ENCODE results near the gene ACCSL.

ACCSL gene

DNA sequence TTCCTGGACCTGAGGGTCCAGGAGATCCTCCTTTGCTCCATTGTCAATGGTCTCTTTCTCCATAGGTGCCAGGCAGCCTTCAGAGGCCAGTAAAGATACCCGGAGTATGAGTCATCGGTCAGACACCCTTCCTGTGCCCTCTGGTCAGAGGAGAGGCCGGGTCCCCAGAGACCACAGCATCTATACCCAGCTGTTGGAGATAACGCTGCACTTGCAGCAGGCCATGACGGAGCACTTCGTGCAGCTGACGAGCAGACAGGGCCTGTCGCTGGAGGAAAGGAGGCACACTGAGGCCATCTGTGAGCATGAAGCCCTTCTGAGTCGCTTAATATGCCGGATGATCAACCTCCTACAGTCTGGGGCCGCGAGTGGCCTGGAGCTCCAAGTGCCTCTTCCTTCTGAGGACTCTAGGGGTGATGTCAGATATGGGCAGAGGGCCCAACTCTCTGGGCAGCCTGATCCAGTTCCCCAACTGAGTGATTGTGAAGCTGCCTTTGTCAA lies at the start of gene ACCSL:
ACCSL (plus strand) TSS at position 51 of the 501 bp plus-strand sequence; CDS start at position 107, 56 bp downstream.
- no peak for DNase-seq

GRCh38 chr11:43998308-43998707 lies 49.5 kb upstream of the ACCSL start:
- DNase-seq = no peak

DNA sequence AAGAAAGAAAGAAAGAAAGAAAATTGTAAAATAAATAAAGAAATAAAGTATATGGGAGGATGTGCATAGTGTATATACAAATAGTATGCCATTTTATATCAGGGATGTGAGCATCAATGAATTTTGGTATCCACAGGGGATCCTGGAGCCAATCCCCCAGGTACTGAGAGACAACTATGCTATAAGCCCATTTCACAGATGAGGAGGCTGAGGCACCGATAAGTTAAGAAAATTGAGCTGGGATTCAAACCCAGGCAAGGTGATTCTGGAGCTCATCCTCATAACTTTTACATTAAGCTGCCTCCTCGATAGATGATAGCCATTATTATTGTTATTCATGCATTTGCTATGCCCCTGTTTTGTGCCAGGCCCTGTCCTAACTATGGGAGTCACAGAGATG lies 47.0 kb upstream of the ACCSL start:
- no peak for DNase-seq

DNA sequence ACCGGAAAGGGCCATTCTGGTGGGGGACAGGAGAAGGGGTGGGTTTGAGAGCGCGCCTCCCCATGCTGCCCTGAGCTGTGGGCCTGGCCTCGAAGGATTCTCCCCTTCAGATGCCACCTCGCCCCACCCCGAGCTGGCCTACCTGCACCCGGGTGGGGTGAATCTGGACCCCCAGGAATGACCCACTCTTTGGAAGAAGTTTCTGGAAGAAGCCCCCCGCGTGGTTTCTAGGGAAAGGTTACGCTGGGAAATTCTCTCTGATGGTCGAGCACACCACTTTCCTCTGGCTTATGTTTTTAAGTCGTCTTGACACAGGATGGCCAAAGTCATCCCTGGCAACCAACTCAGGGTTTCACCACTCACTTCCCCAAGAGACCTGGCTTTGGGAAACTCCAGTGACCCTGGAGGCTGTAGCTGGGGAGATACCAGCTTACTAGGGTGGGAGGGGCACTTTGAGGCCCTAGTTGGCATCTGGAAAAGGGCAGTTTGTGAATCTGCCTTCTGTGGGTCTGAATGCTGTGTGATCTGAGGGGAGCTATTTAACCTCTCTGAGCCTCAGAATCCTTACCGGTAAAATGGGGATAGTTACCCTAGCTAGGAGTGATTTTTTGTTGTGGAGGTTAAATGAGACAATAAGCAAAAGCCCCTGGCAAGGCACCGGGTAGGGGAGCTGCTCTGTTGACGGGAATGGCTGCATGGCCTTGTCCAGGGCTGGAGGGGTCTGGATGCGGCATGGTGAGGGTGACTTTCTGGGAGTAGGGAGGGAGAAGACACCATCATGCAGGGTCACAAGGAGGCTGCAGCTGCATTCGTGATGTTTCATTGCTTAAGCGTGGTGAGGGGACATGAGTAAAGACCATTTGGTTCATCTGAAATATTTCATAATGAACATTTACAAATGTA lies 45.3 kb upstream of the ACCSL start:
- DNase-seq = no peak

DNA sequence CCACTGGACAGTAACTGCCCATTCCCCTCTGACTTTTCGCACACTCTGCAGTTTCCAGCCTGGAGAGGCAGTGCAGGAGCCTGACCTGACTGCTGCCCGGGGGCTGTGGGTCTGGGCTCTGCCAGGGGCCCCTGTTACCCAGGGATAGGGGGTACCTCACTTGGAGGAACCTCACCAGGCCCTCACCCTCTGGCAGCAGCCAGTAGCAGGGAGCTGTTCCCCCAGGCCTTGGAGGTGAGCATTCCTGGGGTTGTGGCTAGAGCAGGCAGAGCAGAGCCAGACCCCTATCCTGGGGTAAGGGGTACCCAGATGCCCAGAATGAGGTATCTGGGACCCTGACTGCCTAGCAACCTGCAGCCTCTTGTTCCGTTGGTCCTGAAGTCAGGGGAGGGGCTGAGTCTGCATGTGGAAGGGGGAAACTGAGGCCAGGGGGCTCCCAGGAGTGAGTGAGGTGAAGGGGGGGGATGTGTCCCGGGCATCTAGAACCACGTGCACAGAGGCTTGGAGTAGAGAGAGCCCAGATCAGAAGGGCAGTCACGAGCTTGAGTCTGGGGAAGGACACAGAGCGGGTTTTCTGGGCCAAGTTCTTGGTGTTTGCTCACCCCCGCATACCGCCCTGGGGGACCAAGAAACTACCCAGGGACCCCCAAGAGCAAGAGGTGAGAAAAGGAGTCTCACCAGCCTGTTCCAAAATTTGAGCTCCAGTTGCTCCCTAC lies 43.9 kb upstream of the ACCSL start:
- DNase-seq = no peak

GRCh38 chr11:44004452-44005062 lies 43.2 kb upstream of the ACCSL start:
- DNase-seq = no peak

GRCh38 chr11:44005063-44005701 lies 42.6 kb upstream of the ACCSL start:
- DNase-seq = no peak

- no peak for DNase-seq
Observed at GRCh38 chr11:44005956-44006355, 41.8 kb upstream of the ACCSL start.

- no peak for DNase-seq
Observed at GRCh38 chr11:44006917-44007361, 40.8 kb upstream of the ACCSL start.

- no peak for DNase-seq
Observed at GRCh38 chr11:44007481-44008087, 40.2 kb upstream of the ACCSL start.

DNA sequence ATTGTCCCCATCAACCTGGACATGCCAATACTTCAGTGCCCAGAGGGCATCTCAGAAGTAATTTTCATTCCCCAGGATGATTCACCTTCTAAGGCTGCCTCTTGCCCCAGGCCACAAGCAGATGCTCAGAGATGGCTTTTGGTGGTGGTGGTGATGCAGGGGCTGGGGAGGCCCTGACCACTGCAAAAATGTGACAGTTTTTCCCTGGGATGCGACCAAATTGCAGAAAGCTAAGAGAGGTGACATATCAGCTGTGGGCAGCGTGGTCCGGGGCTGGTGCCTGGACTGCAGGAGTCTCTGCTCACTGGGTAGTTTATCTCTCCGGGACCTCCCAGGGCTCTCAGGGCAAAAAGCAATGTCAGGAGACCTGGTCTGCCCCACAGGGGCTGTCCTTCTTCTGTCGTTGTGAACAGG lies 39.7 kb upstream of the ACCSL start:
- DNase-seq = no peak

DNA sequence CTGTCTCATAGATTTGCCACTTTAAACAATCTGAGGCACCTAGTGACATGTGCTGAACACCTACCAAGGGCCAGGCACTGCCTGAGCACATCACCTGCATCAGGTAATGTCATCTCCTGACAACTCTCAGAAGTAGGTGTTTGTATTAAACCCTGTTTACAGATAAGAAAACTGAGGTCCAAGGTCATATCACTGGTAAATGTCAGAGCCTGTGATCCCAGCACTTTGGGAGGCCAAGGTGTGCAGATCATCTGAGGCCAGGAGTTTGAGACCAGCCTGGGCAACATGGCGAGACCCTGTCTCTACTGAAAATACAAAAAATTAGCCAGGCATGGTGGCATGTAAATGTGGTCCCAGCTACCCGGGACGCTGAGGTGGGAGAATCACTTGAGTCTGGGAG lies 39.1 kb upstream of the ACCSL start:
- DNase-seq = no peak

DNA sequence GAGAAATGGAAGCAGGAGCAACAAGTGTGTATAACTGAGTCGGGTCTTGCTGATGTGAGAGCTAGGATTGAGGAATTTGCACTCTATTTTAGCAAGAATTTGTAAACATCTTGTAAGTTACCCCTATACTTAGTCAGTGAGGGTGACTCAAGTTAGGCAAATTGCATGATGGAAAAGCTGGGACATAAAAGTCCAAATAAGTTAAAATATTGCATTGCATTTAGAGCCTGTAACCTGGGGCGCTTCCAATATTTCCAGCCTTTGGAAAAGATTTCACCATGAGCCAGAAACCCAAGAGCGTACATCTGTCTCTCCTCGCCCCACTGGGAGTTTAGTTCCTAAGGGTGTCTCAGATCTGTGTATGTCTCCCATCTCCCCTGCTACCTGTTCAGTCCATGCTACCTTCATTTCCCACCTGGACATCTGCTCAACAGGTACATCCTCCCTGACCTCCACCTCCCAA lies 37.0 kb upstream of the ACCSL start:
- no peak for DNase-seq

GRCh38 chr11:44011797-44012196 lies 36.0 kb upstream of the ACCSL start:
- peak; percentile 54 for DNase-seq

DNA sequence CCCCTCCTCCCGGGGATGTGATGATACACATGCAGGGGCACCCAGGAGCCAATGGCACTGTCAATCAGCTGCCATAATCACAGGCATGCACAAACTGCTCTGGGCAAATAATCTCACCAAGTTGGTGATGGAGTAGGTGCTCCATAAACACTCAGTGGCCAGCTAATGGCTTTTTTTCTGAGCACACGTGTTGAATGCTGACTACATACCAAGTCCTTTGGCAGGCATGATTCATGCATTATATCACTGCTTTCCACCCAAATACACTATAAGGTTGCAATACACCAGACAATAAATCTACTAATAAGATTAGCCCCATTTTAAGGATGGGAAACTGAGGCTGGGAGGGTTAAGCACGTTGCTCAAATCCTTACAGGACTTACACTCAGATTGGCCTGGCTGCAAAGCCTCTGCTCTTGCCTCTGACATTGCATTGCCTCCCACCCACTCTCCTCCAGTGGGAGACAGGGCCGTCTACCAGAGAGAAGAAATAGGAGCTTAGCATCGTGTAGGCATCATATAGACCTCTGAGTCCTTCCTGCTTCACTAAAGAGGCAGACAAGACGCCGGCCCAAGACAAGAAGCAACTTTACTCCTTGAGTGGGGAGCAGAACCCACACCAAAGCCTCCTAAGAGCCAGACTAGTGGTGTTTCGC lies 32.7 kb upstream of the ACCSL start:
- peak; percentile 15 for DNase-seq

- DNase-seq = no peak
Observed at GRCh38 chr11:44015624-44016007, 32.2 kb upstream of the ACCSL start.

DNA sequence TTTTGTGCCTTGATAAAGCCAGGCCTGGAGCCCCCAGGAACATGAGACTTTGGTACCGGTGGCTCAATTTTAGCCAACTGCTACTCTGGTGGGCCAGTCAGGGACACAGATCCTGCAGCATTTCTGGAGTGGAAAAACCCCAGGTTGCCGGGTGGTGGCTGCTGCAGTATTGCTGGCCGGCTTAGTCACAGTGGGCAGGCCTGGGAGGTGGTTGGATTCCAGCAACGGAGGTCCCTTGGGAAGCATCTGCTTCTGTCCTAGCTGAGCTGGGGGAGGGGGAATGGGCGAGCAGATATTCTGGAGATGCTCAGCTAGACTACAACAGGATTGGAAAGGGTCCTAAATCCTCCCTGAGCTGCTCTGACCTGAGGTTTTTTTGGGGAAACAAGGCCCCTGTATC lies 31.6 kb upstream of the ACCSL start:
- DNase-seq = peak; percentile 33

DNA sequence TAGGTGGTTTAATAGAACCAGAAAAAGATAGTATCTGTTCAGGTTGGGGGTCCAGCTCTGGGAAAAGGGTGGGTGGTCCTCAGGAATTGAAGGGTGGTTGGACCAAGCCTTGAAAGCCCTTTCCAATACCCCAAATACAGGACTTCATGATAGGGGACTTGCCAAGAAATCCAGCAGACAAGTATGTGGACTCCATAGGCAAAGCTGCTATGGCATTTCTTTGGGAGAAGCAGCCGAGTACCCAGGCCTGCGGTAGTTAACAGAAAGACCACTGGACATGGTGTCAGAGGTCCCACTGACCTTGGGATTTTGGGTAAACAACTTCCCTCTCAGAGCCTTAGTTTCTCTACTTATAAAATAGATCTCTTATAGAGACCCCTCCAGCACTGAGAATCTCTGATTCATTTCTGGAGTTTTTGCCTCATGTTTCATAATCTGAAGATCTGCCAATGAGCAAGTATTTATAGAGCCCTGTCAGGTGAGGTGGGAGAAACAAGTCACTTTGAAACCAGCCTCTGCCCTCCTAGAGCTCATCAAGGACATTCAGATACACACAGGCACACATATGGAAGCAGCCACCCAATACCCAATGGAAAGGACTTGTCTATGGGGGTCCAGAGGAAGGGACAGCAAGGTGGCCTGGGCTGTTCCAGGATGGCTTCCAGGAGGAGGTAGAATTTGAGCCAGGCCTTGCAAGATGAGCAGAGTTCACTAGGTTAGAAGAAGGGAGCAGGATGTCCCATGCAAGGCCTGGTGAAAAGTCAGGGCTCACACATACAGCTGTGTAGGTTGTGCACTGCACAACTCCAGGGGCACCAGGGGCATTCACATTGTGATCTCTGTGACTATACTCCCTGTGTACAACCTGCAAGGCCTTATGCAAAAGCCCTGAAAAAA lies 31.0 kb upstream of the ACCSL start:
- no peak for DNase-seq

DNA sequence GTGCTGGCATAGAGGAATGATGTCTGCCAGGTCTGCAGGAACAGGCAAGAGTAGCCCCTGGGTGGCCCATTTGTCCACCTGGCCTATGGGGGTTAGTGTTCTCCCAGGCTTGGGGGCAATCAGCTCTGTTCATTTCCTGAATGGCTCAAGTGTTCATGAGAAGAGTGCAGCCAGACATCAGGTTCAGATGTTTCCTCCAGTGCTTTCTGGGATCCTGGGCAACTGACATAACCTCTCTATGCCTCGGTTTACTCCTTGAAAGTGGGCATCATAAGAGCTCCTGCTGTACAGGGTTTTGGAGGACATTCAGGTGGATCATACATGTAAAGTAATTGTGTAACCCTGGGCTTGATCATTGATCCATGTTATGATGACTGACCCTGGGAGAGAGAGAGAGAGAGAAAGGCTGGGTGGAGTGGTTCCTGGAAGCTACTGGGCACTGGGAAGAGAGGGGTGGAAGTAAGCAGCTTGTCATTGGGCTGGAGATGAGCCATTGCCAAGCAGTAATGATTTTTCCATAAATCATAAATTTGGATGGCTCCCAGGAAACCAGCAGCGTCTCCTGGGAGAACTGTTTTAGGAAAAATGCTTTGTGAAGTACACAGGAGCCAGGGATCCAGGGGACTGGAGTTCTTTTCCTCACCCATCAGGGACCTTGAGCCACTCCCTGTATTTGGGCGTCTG lies 30.2 kb upstream of the ACCSL start:
- DNase-seq = peak; percentile 12

DNA sequence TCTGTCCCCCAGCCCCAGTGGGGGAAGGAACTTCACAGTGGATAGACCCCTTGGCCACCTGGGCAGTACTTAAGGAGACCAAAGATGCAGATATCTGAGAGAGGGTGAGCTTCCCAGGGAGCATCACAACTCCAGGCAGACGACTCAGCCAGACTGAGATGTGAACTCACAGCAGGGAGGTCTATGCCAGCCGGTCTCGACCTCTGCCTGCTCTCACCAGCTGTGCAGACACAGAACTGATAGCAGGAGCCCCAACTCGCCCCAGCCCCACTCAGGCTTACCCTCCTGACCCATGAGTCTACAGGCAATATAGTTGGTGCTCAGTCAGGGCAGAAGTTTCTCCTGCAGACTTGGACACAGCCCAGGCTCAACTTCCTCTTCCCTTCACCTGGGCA lies 29.7 kb upstream of the ACCSL start:
- DNase-seq = no peak
